ENCODE measurements around the gene PP2D1. TPM values are rescaled to one million over a fixed set of nuclear protein-coding genes. Genes with fewer than 3 reads are reported as not detected.
"Not testable (repeated sequence)": the region's sequence is repeated elsewhere in the genome, so short reads cannot be mapped to it uniquely, and the experiment has no call there.

The PP2D1 gene
- total RNA-seq, 3 donors from 2014 or later (not counting 1 experiment from before 2014, with no cell fraction given) = not detected

DNA sequence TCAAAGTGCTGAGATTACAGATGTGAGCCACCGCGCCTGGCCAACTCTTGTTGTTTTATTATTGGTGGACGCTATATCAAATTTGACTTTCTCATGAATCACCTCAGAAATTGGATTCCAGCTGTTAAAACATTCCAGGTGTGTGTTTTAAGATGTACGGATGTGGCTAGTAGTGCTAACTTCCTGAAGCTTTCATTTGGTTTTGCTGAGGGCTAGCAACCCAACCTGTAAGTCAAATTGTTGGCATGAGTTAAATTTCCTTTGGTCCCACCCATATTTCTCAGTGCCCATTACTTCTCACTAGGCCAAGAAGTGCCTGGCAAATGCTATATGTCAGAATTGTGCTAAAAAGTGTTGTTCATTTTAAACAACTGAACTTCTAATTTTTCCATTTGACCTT lies 15.1 kb upstream of the PP2D1 start:
- Histone ChIP-seq H3K9me3 (ENCODE audit: control insufficient read depth, insufficient read depth, low read length) (no peaks in the 10 kb centered on the region), H3K36me3 (ENCODE audit: control insufficient read depth, insufficient read depth, low read length) (no peaks in the 10 kb centered on the region), H3K27me3 (ENCODE audit: control insufficient read depth, insufficient read depth, low read length) (no peaks in the 10 kb centered on the region), H3K4me3 (ENCODE audit: low read length) (no peak overlapping the region), H3K27ac (ENCODE audit: low read length) (no peak overlapping the region), H3K4me1 (ENCODE audit: control insufficient read depth, insufficient read depth, low read length) (no peaks in the 10 kb centered on the region)
- Mint-ChIP-seq H3K9me3 (no peaks in the 10 kb centered on the region), H3K27ac (no peak overlapping the region), H3K27me3 (ENCODE audit: low read depth in 2 of 2) (no peaks in the 10 kb centered on the region), H3K4me3 (no peak overlapping the region), H3K36me3 (no peaks in the 10 kb centered on the region), H3K4me1 (no peaks in the 10 kb centered on the region)
- no peak for DNase-seq
- ATAC-seq = no peak
- WGBS (ENCODE audit: insufficient coverage) = 84% methylated on average over 4 of the region's 4 CpGs
- TF ChIP-seq, protein P1, sequence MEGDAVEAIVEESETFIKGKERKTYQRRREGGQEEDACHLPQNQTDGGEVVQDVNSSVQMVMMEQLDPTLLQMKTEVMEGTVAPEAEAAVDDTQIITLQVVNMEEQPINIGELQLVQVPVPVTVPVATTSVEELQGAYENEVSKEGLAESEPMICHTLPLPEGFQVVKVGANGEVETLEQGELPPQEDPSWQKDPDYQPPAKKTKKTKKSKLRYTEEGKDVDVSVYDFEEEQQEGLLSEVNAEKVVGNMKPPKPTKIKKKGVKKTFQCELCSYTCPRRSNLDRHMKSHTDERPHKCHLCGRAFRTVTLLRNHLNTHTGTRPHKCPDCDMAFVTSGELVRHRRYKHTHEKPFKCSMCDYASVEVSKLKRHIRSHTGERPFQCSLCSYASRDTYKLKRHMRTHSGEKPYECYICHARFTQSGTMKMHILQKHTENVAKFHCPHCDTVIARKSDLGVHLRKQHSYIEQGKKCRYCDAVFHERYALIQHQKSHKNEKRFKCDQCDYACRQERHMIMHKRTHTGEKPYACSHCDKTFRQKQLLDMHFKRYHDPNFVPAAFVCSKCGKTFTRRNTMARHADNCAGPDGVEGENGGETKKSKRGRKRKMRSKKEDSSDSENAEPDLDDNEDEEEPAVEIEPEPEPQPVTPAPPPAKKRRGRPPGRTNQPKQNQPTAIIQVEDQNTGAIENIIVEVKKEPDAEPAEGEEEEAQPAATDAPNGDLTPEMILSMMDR (IDR thresholded peaks at IDR 0.05) = no peak
- intact Hi-C loops (cut with micrococcal nuclease) = no loop called here

DNA sequence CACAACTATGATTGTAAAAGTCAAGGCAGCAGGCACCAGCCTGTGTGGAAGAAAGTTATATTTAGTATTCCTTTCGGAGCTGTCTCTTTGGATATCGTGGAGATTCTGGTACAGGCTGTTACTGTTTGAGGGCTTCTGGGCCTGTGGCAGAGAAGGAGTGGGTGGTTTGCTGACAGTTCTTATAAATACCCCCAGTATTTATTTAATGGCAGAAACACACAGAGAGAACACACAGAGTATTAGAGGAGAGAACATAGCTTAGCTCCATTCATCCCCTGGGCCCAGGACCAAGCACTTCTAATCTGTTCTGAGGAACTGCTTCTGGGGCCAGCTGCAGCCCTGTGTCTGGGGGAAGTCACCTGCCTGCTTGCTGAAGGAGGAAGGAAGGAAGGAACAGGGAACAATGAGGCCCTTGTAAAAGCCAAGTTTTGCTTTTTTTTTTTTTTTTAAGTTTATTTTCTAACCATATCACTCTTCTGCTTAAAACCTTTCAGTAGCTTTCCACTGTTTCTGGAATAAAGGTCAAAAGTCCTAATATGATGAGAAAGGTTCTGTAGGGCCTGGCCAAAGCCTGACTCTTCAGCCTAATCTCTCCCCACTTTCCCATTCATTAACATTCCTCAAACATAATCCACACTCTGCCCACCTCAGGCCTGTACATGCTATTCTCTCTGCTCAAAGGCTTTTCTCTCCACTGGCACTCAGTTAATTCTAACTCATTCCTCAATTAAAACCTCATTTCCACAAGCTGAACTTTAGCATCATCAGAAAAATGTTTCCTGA lies 11.8 kb upstream of the PP2D1 start:
- H3K4me3 Mint-ChIP-seq = no peak overlapping the region

DNA sequence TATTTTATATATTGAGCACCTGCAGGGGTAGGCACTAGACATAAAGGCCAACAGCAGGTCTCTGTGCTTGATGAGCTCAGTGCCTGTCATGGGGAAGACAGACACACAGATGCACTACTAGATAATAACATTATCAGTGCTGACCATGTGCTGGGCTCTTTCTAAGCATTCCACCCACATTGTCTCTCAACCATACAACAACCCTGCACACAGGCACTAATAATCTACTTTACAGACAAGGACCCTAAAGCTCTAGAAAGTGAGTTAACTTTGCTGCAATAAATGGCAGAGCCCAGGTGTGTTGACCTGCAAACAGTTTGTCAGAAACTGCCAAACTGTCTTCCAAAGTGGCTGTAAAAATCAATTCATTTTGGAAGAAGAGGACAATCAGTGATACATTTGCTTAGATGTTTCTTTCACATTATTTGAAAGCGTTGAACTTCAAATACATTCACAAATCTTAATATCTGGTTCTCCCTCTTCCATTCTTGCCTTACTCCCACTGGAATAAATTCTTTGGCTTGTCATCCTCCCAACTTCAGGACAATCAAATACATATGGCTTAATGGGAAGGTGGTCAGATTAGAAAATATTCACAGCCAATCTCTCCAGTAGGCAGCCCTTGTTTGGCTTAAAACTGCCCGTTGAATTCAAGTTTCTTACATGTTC lies 11.0 kb upstream of the PP2D1 start:
- Mint-ChIP-seq H3K9me3 (no peaks in the 10 kb centered on the region), H3K36me3 (no peaks in the 10 kb centered on the region), H3K27me3 (ENCODE audit: low read depth in 2 of 2) (no peaks in the 10 kb centered on the region), H3K4me1 (no peaks in the 10 kb centered on the region), H3K27ac (no peak overlapping the region), H3K4me3 (no peak overlapping the region)
- no peak for ATAC-seq
- Histone ChIP-seq H3K4me1 (ENCODE audit: control insufficient read depth, insufficient read depth, low read length) (no peaks in the 10 kb centered on the region), H3K27ac (ENCODE audit: low read length) (no peak overlapping the region), H3K4me3 (ENCODE audit: low read length) (no peak overlapping the region), H3K27me3 (ENCODE audit: control insufficient read depth, insufficient read depth, low read length) (no peaks in the 10 kb centered on the region), H3K9me3 (ENCODE audit: control insufficient read depth, insufficient read depth, low read length) (no peaks in the 10 kb centered on the region), H3K36me3 (ENCODE audit: control insufficient read depth, insufficient read depth, low read length) (no peaks in the 10 kb centered on the region)
- 100% methylated on average over 1 of the region's 2 CpGs for WGBS (ENCODE audit: insufficient coverage)
- no peak for DNase-seq
- TF ChIP-seq, protein P1 (IDR thresholded peaks at IDR 0.05) = no peak
- intact Hi-C loops (cut with micrococcal nuclease) = no loop called here

More for the DNA sequence above, 11.8 kb upstream of the PP2D1 start:
- H3K36me3 ChIP-seq (ENCODE audit: control insufficient read depth, insufficient read depth, low read length) = no peaks in the 10 kb centered on the region
- 96% methylated on average over 2 of the region's 2 CpGs for whole genome bisulfite sequencing (ENCODE audit: insufficient coverage)
- no peak overlapping the region for H3K27ac Mint-ChIP-seq
- H3K27me3 Mint-ChIP-seq (ENCODE audit: low read depth in 2 of 2) = no peaks in the 10 kb centered on the region
- intact Hi-C loops (cut with micrococcal nuclease) = no loop called here
- TF ChIP-seq, protein P1 (IDR thresholded peaks at IDR 0.05) = no peak
- no peaks in the 10 kb centered on the region for H3K36me3 Mint-ChIP-seq
- no peaks in the 10 kb centered on the region for H3K9me3 Mint-ChIP-seq
- H3K27ac ChIP-seq (ENCODE audit: low read length) = no peak overlapping the region
- H3K27me3 ChIP-seq (ENCODE audit: control insufficient read depth, insufficient read depth, low read length) = no peaks in the 10 kb centered on the region
- DNase-seq (no peak), ATAC-seq (no peak)
- no peaks in the 10 kb centered on the region for H3K4me1 Mint-ChIP-seq
- no peaks in the 10 kb centered on the region for H3K4me1 ChIP-seq (ENCODE audit: control insufficient read depth, insufficient read depth, low read length)
- no peaks in the 10 kb centered on the region for H3K9me3 ChIP-seq (ENCODE audit: control insufficient read depth, insufficient read depth, low read length)
- H3K4me3 ChIP-seq (ENCODE audit: low read length) = no peak overlapping the region

DNA sequence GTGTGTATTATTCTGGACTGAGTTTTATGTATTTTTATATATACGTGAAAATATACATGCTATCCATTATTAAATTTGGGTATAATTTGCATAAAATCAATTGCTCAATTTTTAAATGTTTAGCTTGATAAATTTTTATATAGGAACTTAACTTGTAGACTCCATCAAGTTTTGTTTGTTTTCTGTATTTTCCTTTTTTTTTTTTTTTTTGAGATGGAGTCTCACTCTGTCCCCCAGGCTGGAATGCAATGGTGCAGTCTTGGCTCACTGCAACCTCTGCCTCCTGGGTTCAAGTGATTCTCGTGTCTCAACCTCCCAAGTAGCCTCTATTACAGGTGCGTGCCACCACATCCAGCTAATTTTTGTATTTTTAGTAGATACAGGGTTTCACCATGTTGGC lies 4.0 kb upstream of the PP2D1 start:
- H3K36me3 Mint-ChIP-seq; intact Hi-C loops (cut with micrococcal nuclease); H3K9me3 ChIP-seq (ENCODE audit: control insufficient read depth, insufficient read depth, low read length); H3K36me3 ChIP-seq (ENCODE audit: control insufficient read depth, insufficient read depth, low read length); H3K9me3 Mint-ChIP-seq; H3K27ac ChIP-seq (ENCODE audit: low read length); H3K4me3 Mint-ChIP-seq; H3K4me1 ChIP-seq (ENCODE audit: control insufficient read depth, insufficient read depth, low read length); H3K27me3 Mint-ChIP-seq (ENCODE audit: low read depth in 2 of 2); H3K27ac Mint-ChIP-seq; ATAC-seq; DNase-seq; H3K4me1 Mint-ChIP-seq; H3K27me3 ChIP-seq (ENCODE audit: control insufficient read depth, insufficient read depth, low read length); H3K4me3 ChIP-seq (ENCODE audit: low read length): not testable (repeated sequence)
- 93% methylated on average over 2 of the region's 3 CpGs for WGBS (ENCODE audit: insufficient coverage)

Data from natural killer cell (primary cell).